GM21723 (cell line): ENCODE data around the gene ADD2.

Experiments
- ATAC-seq: cut with Tn5 transposase; IDR thresholded peaks from one replicate; pipeline ENCODE4 v1.9.1; 2021; ENCODE audit warnings: mild to moderate bottlenecking, moderate library complexity; ENCODE audit not compliant: unreplicated experiment

The ADD2 gene

GRCh38 chr2:70726947-70727725, 40.9 kb downstream of the ADD2 start:
- ATAC-seq, result no peak

- no peak for ATAC-seq
Measured at GRCh38 chr2:70725505-70725904, 42.5 kb downstream of the ADD2 start.

- no peak for ATAC-seq
Measured at GRCh38 chr2:70724366-70724765, 43.6 kb downstream of the ADD2 start.

GRCh38 chr2:70723286-70723885, 44.6 kb downstream of the ADD2 start:
- no peak for ATAC-seq

DNA sequence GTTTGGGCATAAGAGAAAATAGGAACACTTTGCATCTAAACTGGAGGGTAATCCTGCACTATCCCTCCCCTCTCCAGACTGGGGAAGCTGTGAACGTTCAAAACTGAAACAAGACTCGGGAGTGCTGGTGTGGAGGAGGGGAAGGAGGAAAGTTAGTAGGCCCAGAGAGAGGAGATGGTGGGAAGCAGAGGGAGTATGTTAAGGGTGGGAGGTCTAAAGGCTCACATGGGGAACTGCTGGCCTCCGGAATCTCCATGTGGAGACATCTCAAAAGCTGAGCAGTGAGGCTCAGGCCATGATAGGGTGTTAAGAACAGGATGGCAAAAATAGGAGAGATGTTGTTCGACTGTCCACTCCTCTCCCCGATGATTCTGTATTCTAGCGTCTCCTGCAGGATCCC, 47.9 kb downstream of the ADD2 start:
- ATAC-seq, result no peak

DNA sequence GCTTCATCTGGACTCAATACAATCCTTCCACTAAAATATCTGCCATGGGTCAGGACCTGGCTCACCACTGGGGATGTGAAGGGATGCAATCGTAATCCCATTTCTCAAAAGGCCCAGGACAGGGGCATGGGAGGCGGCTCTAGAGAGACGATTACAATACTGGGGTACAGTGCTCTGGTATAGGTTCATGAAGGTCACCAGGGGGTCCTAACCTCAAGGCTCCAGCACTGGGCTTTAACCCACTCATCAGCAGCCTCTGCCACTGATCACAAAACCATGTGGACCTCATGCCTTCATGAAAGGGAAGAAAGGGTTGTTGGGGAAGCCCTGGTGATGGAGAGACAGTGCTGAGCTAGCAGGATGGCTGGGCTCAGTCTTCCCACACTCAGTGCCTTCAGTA, 48.8 kb downstream of the ADD2 start:
- no peak for ATAC-seq

- no peak for ATAC-seq
Measured at GRCh38 chr2:70718736-70719135, 49.3 kb downstream of the ADD2 start.

DNA sequence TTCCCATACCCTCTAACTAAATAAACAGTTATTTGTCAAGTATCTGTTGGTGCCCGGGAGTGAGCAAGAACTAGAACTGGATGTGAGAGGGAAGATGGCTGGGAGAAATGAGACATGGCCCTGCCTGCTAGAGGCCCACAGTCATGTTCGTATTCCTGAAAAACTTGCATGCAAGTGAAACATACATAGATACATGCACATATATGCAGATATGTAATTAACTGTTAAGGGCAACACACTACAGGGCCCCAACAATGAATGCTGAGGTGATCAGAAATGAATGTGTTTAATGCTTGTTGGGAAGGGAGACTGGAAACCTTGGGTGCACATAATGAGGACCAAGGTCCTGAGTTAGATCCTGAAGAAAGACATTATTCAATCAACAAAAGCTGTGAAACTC, 49.8 kb downstream of the ADD2 start:
- no peak for ATAC-seq

- no peak for ATAC-seq
Measured at GRCh38 chr2:70717431-70718038, 50.5 kb downstream of the ADD2 start.

DNA sequence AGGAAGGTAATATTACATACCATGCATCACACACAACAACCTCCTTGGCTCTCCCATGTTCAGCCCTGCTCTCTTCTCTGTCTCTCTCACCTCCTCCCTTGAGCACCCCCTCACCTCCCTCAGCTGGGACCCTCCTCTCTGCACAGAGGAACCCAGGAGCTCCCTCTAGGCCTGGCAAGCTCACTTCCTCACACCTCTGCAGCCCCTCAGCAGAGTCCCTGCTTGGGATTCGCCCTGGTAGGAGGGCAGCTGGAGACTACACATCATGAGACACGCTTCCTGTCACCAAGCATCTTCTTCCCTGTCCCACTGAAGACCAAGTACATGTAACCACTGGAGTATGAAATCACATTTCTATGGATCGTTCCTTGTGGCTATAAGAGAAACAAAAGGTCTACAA, 51.0 kb downstream of the ADD2 start:
- ATAC-seq, result no peak

DNA sequence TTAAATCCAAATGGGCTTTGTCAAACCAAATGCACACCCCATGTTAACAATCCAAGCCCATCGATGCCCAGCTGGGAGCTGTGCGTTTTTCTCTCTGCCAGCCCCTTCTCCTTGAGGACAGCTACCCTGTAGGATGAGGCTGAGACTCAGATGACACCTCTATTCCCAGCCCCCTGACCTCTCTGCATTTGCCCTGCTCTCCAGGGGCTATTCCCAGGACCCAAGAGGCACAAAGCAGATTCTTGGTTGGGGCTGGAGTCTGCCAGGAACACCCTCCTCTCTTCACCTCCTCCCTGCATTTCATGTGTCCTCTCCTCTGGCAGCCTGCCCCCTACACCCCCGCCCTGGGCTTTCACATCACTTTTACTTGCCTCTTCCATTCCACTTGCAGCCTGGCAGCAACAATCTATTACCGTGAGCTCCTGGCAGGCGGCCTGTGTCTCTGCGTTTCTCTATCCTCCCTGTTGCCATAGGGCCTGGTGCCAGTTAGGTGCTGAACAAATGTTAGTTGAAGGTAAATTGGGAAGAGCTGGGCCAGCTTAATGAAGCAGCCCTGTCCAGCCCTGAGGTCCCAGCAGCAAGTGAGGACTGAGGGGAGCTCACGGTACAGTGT, 51.8 kb downstream of the ADD2 start:
- ATAC-seq, result no peak

DNA sequence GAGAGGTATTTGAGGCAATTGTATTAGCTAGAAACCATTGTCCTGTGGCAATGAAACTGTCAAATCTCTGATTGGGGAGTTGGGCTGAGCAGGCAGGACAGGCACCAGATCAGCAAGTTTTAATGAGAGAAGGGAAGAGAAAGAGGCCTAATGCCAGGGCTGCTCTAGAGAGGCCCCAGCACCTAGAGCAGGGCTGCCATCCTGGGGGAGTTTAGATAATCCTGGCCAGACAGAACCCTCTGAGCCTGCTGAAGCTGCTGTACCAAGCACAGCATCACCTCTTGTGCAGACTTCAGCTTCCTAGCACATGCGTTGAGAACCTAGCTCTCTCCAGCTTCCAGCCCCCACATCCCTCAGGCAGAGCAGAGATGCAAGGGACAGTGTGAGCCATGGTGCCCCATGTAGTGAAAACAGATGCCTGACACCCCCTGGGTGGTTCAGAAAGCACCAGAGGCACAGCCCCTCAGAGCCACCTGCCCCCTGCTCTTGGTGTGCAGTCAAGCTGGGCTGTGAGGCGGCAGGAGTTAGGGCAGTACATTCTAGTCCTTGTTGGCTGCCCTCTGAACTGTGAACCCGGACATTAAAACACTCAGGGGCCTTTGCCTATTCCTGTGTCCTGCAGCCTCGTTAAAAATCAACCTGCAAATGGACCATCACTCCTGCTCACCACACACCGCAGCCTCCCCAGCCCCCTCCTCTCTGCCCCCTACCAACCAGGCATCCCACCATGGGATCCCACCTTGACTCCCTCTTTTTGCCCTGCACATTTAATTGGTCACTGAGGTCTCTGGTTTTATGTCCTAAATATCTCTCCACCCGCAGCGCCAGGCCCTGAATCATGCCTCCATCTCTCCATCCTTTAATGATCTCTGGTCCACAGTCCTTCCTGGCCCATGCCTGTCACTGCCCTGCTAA, 52.7 kb downstream of the ADD2 start:
- ATAC-seq, result no peak

DNA sequence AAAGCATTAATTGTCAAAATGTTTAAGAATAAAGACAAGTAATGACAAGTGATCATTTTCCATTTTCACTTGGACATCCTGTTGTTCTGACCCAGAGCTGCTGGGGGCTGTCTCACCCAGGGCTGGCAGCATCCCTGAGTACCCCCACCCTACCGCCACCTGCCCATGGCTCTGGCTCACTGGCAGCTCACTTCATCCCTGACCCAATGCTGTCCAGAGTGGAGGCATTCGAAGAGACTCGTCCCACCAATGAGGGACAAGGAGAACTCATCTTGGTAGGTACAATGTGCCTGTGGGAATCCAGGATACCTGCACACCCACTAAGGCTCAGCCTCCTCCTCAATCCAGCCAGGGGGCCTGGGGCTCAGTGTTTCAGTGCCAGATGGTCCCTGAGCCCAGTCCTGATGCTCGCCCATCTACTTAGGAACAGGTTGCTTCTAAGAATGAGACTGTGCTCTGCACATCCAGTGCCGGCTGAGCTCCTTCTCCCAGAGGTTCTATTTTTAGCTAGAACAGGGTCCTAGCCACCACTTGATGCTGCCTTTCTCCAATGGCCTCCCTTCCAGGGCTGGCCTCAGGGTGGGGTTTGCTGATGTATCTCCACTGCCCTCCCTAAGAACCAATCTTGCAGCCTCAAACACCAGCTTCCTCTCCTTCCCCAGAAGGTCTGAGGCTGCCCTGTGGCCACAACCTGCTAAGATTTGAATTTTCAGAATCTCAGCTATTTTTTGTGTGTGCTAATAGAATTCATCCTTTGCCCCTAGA, 53.7 kb downstream of the ADD2 start:
- ATAC-seq, result no peak

DNA sequence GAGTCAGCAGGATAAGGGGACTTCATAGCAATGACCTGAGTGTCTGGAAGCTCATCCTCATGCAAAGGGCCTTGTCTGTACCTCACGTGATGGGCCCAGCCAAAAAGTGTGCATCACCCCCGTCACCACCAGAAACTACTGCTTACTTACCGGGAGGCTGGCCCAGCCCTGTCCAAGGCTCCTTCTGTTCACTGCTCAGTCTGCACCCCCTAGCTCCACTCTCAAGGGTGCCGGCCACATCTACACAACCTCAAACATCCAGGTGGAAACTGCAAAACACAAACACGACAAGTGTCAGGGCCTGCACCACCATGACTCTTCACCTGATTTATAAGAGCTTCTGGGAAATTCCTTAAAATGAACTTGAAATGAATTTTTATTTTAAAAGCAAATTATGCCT, 55.1 kb downstream of the ADD2 start:
- ATAC-seq, result no peak

DNA sequence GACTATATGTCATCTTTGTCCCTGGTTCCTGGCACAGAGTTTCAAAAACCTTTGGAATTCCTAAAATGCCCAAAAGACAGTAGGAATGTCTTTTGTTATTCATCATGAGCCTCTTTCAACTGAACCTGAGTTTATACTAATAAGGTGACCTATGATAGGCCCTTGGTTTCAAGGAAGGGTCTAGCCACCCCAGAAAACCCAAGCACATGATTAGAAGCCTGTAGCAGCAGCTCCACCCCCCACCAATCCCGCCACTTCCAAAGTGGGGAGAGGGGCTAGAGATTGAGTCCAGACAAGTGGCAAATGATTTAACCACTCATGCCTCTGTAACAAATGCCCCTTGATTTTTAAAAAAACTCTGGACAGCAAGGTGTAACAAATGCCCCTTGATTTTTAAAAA, 56.8 kb downstream of the ADD2 start:
- ATAC-seq, result no peak

- no peak for ATAC-seq
Measured at GRCh38 chr2:70710038-70710690, 57.8 kb downstream of the ADD2 start.

DNA sequence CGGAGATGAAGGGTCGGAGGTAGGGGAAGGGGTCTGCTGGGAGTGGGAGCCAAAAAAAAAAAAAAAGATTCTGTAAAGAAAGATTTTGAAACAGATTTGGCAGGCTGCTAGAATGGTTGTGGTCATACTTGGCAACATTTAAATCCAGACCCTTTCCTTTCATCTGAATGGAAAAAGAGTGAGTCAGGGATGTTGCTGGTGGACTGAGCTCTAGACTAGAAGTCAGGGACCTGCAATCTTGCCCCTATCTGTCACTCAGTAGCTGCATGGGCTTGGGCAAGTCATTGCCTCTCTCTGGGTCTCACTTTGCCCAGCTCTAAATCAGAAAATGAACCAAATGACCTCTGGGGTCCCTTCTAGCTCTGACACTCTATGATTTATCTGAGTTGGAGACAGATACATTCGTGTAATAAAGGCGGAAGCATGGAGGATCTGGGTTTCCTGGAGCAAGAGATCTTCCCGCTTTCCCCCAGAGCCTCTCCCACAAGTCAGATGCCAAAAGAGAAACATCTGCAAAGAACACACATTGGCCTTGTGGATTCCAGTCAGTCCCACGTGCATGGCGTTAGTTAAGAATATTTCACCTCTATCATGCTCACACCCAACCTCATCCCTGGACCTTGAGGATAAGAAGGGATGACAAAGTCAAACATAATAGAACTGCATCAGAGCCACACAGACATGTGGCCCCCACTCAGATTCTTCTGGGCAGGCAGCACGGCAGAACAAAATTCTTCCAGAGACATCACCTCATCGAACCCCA, 58.5 kb downstream of the ADD2 start:
- no peak for ATAC-seq

GRCh38 chr2:70708376-70709199, 59.4 kb downstream of the ADD2 start:
- ATAC-seq, result no peak
